Measurements from ENCODE around the gene ERRFI1. TPM values are rescaled to one million over a fixed set of nuclear protein-coding genes. Genes with fewer than 3 reads are reported as not detected.

Gene ERRFI1
- total RNA-seq, 2 experiments from 2014 or later, result 3.6 TPM

DNA sequence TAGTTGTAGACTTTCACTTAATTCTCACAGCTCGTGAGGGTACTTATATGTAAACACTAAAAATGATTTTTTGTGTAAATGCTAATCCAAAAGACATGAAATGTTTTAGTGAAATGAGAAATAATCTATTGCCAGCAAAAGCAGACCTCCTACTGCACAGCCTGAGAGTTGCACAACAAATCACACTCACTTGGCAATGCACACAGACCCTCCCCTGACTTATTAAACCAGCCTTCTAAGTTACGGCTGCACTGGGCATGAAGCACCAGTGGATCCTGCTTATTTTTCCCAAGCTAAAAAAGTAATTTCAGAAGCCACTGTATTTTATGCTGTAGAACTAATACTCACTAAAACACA is 10.3 kb downstream of the ERRFI1 start:
- H3K9me3 ChIP-seq (ENCODE audit: control insufficient read depth in 1 of 2, insufficient read depth in 1 of 2, low read length in 2 of 2), result no peaks in the 10 kb centered on the region
- ATAC-seq (ENCODE audit: poor library complexity), result no peak
- Mint-ChIP-seq H3K27ac (no peak overlapping the region), H3K36me3 (ENCODE audit: low read depth) (no peaks in the 10 kb centered on the region), H3K27me3 (peaks cover 36% of the 10 kb centered on the region), H3K4me3 (no peak overlapping the region), H3K9me3 (no peaks in the 10 kb centered on the region), H3K4me1 (ENCODE audit: low read depth) (no peaks in the 10 kb centered on the region)
- no peak for DNase-seq
- H3K36me3 ChIP-seq (ENCODE audit: insufficient read depth, low read length), result no peaks in the 10 kb centered on the region
- H3K4me3 ChIP-seq (ENCODE audit: low read length), result no peak overlapping the region
- POLR2A ChIA-PET, result interaction anchor here (1.8 kb wide), 1 partner anchor 334 kb away, joined by 11 read pairs; no protein-coding TSS in a partner anchor
- no peaks in the 10 kb centered on the region for H3K4me1 ChIP-seq (ENCODE audit: insufficient read depth, low read length)
- TF ChIP-seq CTCF (IDR thresholded peaks at IDR 0.05), result no peak
- CTCF ChIA-PET, result interaction anchor here (1.3 to 3.8 kb wide), 6 partner anchors 17 to 335 kb away, joined by 4 to 31 read pairs (median 6); partner anchors contain the start of gene SLC45A1
- peaks cover 4 to 16% of the 10 kb centered on the region in 2 experiments for H3K27me3 ChIP-seq (ENCODE audit: control insufficient read depth in 1 of 2, insufficient read depth in 2 of 2, low read length in 2 of 2)
- intact Hi-C loops (cut with DNase I, micrococcal nuclease), result loop anchor here (1.0 to 10.0 kb wide), 3 partner anchors 299 to 709 kb away; no protein-coding TSS in a partner anchor
- H3K27ac ChIP-seq (ENCODE audit: low read depth in 1 of 2, low read length in 2 of 2), result no peak overlapping the region

- Mint-ChIP-seq H3K9me3 (no peaks in the 10 kb centered on the region), H3K27ac (no peak overlapping the region), H3K27me3 (peaks cover 36% of the 10 kb centered on the region), H3K4me1 (ENCODE audit: low read depth) (no peaks in the 10 kb centered on the region), H3K36me3 (ENCODE audit: low read depth) (no peaks in the 10 kb centered on the region), H3K4me3 (no peak overlapping the region)
- intact Hi-C loops (cut with DNase I, micrococcal nuclease), result loop anchor here (1.0 to 10.0 kb wide), 3 partner anchors 299 to 710 kb away; no protein-coding TSS in a partner anchor
- Histone ChIP-seq H3K4me1 (ENCODE audit: insufficient read depth, low read length) (no peaks in the 10 kb centered on the region), H3K9me3 (ENCODE audit: control insufficient read depth in 1 of 2, insufficient read depth in 1 of 2, low read length in 2 of 2) (no peaks in the 10 kb centered on the region), H3K4me3 (ENCODE audit: low read length) (no peak overlapping the region), H3K27me3 (ENCODE audit: control insufficient read depth in 1 of 2, insufficient read depth in 2 of 2, low read length in 2 of 2) (peaks cover 4 to 16% of the 10 kb centered on the region in 2 experiments), H3K36me3 (ENCODE audit: insufficient read depth, low read length) (no peaks in the 10 kb centered on the region), H3K27ac (ENCODE audit: low read depth in 1 of 2, low read length in 2 of 2) (no peak overlapping the region)
- POLR2A ChIA-PET, result interaction anchor here (0.7 to 1.8 kb wide), 5 partner anchors 11 to 335 kb away, joined by 3 to 11 read pairs (median 4); partner anchors contain the start of genes ERRFI1 and SLC45A1
- CTCF ChIA-PET, result interaction anchor here (0.7 to 3.8 kb wide), 12 partner anchors 16 to 1125 kb away, joined by 3 to 31 read pairs (median 4); partner anchors contain the start of gene SLC45A1
- ATAC-seq (ENCODE audit: poor library complexity) (peak; percentile 70), DNase-seq (peak in 8 of 14 experiments; percentile 15 to 76 (median 44))
- TF ChIP-seq CTCF (IDR thresholded peaks at IDR 0.05), result peak; percentile 73
Observed at GRCh38 chr1:8015036-8015808, 10.9 kb downstream of the ERRFI1 start.

DNA sequence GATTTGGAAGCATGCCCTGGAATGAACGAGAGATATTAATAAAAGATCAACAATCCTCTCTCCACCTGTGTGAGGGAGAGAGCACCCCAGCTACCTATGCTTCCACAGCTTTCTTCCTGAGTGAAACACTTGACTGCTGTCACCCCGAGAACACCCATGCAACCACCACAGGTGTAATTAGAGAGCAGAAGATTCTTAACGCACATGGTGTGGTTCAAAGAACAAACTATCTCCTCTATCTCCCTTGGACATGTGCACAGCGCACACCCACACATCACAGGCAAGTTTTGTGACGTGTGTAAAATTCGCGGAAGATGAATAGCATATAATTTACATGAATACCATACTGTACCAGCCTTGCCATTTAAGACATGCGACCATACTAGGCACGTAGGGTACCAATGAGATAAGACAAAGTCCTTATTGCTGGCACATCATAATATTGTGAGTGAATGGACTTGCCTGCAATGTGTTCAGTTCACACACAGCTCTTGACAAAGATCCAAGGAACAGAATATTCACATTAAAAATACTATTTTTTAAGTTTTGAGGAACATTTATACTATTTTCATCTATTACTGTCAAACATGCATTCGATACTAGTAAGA is 11.6 kb downstream of the ERRFI1 start:
- DNase-seq (no peak), ATAC-seq (ENCODE audit: poor library complexity) (no peak)
- ChIA-PET CTCF (interaction anchor here (0.7 to 3.8 kb wide), 12 partner anchors 17 to 1124 kb away, joined by 3 to 31 read pairs (median 4); partner anchors contain the start of gene SLC45A1), POLR2A (interaction anchor here (0.7 to 1.8 kb wide), 5 partner anchors 12 to 336 kb away, joined by 3 to 11 read pairs (median 4); partner anchors contain the start of genes ERRFI1 and SLC45A1)
- TF ChIP-seq CTCF (IDR thresholded peaks at IDR 0.05), result no peak
- no peak overlapping the region for H3K27ac ChIP-seq (ENCODE audit: low read depth in 1 of 2, low read length in 2 of 2)
- intact Hi-C loops (cut with DNase I, micrococcal nuclease), result loop anchor here in 1 of 2 experiments (10.0 kb wide), 1 partner anchor 710 kb away; no protein-coding TSS in a partner anchor
- no peaks in the 10 kb centered on the region for H3K4me1 Mint-ChIP-seq (ENCODE audit: low read depth)
- H3K9me3 Mint-ChIP-seq, result no peaks in the 10 kb centered on the region
- no peaks in the 10 kb centered on the region for H3K4me1 ChIP-seq (ENCODE audit: insufficient read depth, low read length)
- peaks cover 4 to 16% of the 10 kb centered on the region in 2 experiments for H3K27me3 ChIP-seq (ENCODE audit: control insufficient read depth in 1 of 2, insufficient read depth in 2 of 2, low read length in 2 of 2)
- peaks cover 36% of the 10 kb centered on the region for H3K27me3 Mint-ChIP-seq
- H3K36me3 Mint-ChIP-seq (ENCODE audit: low read depth), result no peaks in the 10 kb centered on the region
- H3K27ac Mint-ChIP-seq, result no peak overlapping the region
- no peaks in the 10 kb centered on the region for H3K9me3 ChIP-seq (ENCODE audit: control insufficient read depth in 1 of 2, insufficient read depth in 1 of 2, low read length in 2 of 2)
- no peak overlapping the region for H3K4me3 ChIP-seq (ENCODE audit: low read length)
- no peaks in the 10 kb centered on the region for H3K36me3 ChIP-seq (ENCODE audit: insufficient read depth, low read length)
- H3K4me3 Mint-ChIP-seq, result no peak overlapping the region

Data from CD4-positive, alpha-beta T cell (primary cell).